DMS53 treated with DMSO at 0.1 percent for 48 hours (cell line): ENCODE measurements around the gene PKD1L1.
"Not testable (repeated sequence)": the region's sequence is repeated elsewhere in the genome, so short reads cannot be mapped to it uniquely, and the experiment has no call there.

ENCODE experiments used
- DNase-seq: peaks from one replicate; lab custom pipeline; 2025; ENCODE audit not compliant: unreplicated experiment; lab: John Stamatoyannopoulos, UW

Gene PKD1L1

GRCh38 chr7:47796347-47796746, 151.9 kb downstream of the PKD1L1 start:
- DNase-seq: no peak

DNA sequence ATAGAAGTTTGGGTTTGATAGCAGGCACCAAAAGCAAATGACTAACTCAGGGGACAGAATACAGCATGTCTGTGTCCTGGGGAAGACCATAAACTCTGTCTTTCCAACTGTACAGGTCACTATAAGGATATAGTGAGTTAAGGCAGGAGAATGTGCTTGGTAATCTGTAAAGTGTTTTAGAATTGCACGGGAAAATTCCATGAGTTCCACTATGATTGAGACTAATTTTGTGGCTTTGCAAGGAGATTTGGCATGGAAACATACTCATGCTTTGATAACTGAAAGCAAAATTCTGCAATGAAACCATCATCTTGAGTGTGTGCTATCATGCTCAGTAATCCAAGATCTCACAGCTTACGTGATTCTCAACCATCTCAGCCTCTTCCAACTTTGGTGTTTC, 152.6 kb downstream of the PKD1L1 start:
- DNase-seq: no peak

- not testable (repeated sequence) for DNase-seq
Observed at GRCh38 chr7:47795126-47795525, 153.1 kb downstream of the PKD1L1 start.

DNA sequence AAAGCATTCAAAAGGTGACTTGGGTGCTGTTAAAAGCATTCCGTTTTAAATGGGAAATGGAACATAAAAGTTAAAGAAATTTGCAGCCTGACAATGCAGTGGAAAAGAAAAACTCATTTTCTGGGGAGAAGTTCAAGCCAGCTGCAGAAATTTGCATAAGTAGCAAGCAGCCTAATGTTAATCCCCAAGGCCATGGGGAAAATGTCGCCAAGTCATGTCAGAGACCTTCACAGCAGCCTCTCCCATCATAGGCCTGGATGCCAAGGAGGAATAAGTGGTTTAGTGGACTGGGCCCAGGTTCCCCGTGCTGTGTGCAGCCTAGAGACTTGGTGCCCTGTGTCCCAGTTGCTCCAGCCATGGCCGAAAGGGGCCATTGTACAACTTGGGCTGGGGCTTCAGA, 154.2 kb downstream of the PKD1L1 start:
- no peak for DNase-seq

DNA sequence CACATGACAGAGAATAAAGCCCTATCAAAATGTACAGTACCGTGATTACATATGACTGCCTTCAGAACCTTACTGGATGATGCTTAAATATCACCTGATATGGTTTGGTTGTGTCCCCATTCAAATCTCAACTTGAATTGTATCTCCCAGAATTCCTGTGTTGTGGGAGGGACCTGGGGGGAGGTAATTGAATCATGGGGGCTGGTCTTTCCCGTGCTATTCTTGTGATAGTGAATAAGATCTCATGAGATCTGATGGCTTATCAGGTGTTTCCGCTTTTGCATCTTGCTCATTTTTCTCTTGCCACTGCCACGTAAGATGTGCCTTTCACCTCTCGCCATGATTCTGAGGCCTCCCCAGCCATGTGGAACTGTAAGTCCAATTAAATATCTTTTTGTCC, 155.1 kb downstream of the PKD1L1 start:
- not testable (repeated sequence) for DNase-seq

- no peak for DNase-seq
Observed at GRCh38 chr7:47792521-47793121, 155.6 kb downstream of the PKD1L1 start.

DNA sequence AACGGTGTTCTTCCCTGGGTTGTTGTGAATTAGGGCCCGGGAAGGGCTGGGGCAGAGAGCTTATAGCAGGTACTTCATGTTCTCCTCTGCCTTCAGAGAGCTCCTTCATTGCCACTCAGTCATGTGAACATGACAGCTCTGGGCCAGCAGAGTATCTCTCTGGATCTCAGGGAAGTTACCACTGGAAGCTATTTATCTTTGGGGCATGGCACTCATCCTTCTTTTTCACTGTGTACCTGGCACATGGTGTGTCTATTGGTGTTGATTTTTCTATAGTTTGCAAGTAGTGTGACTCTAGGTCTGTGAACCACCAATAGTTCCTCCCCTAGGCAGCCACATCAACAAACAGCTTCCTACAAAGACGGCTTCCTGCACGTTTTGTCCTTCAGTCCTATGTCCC, 156.6 kb downstream of the PKD1L1 start:
- no peak for DNase-seq

GRCh38 chr7:47788083-47788482, 160.2 kb downstream of the PKD1L1 start:
- no peak for DNase-seq

GRCh38 chr7:47787249-47788069, 160.8 kb downstream of the PKD1L1 start:
- DNase-seq: no peak

- DNase-seq: peak; percentile 72
Observed at GRCh38 chr7:47786557-47787248, 161.6 kb downstream of the PKD1L1 start.

- no peak for DNase-seq
Observed at GRCh38 chr7:47785923-47786556, 162.2 kb downstream of the PKD1L1 start.

GRCh38 chr7:47783456-47784223, 164.6 kb downstream of the PKD1L1 start:
- no peak for DNase-seq

- no peak for DNase-seq
Observed at GRCh38 chr7:47782792-47783191, 165.5 kb downstream of the PKD1L1 start.

DNA sequence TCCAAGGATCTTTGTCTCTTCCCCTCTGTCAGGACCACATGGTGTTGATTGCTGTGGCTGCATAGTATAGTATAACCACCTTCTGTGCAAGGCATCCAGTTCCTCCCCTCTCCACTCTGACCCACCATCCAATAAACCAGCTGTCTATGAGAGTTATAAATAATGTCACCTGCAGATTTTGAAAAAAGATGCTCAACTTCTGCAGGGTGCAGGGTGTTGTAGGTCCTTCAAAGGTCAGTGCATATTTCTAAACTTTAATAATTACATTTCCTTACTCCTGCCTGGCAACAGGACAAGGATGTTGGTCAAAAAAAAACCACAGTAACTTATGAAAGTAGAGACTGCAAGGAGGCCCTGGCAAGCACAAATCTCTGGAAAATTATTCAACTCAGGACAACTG, 166.2 kb downstream of the PKD1L1 start:
- DNase-seq: no peak

DNA sequence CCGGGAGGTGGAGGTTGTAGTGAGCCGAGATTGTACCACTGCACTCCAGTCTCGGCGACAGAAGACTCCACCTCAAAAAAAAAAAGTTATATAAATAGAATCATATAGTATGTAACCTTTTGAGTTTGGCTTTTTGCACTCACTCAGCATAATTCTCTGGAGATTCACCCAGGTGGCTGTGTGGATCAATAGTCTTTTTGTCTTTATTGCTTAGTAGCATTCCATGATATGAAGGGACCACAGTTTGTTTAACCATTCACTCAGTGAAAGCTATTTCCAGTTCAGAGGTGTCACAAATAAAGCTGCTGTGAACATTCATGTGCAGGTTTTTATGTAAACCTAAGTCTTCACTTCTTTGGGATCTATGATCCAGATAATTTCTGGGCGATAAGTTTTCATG, 167.7 kb downstream of the PKD1L1 start:
- DNase-seq: no peak

- DNase-seq: no peak
Observed at GRCh38 chr7:47779341-47779771, 168.9 kb downstream of the PKD1L1 start.

GRCh38 chr7:47778153-47778661, 170.1 kb downstream of the PKD1L1 start:
- DNase-seq: peak; percentile 21

DNA sequence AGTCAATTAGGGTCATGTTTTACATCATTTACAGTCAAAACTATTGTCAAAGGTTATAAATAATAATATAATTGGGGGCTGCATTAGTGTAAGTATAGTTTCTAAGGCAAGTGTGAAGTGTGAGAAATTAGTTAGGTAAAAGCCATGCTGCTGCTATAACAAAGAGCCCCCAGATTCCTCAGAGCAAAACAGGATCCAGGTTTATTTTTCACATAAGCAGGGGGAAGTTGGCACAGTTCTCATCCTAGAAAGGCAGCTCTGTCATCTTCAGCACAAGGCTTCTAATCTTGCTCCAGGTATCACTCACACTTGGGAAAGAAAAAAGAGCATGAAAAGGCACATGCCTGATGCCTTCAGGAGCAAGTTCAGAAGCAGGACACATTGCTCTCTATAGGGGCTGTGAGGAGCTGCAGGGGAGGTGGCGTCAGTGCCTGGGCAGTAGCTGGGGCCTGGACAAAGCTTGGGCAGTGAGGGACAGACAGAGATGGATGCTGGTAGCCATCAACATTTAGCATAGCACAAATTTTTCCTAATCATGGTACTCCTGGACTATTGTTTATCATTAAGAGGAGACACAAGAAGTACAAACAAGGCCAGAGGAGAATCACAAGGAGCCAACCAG, 170.6 kb downstream of the PKD1L1 start:
- no peak for DNase-seq

DNA sequence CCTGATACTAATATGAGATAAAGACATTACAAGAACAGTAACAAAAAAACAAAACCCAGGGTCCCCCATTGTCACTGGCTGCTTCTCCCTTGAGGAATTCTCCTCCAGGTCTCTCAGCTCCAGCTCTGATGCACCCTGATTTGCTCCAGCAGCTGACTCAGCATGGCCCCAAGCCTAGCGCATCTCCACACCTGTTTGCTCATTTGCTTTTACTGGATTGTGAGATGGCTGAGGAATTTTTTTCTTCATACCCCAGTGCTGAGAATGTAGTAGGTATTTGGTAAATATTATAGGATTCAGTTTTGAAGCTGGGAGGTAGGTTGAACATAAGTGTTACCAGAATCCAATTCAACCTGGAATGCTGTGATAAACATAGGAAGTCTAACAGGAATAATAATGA, 171.9 kb downstream of the PKD1L1 start:
- DNase-seq: no peak

DNA sequence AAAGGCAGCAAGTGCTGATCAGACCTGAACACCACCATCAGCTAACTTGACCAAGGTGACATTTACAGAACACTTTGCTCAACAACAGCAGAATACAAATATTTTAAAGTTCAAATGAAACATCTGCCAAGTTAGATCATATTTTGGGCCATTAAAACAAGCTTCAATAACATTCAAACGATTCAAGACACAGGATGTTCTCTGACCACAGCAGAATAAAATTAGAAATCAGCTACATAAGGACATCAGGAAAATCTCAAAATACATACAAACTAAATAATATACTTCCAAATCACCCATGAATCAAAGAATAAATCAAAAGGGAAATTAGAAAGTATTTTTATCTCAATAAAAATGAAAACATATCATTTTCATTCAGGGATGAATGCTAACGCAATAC, 173.0 kb downstream of the PKD1L1 start:
- no peak for DNase-seq
